ENCODE results near the gene KIAA1755.

KIAA1755 gene

DNA sequence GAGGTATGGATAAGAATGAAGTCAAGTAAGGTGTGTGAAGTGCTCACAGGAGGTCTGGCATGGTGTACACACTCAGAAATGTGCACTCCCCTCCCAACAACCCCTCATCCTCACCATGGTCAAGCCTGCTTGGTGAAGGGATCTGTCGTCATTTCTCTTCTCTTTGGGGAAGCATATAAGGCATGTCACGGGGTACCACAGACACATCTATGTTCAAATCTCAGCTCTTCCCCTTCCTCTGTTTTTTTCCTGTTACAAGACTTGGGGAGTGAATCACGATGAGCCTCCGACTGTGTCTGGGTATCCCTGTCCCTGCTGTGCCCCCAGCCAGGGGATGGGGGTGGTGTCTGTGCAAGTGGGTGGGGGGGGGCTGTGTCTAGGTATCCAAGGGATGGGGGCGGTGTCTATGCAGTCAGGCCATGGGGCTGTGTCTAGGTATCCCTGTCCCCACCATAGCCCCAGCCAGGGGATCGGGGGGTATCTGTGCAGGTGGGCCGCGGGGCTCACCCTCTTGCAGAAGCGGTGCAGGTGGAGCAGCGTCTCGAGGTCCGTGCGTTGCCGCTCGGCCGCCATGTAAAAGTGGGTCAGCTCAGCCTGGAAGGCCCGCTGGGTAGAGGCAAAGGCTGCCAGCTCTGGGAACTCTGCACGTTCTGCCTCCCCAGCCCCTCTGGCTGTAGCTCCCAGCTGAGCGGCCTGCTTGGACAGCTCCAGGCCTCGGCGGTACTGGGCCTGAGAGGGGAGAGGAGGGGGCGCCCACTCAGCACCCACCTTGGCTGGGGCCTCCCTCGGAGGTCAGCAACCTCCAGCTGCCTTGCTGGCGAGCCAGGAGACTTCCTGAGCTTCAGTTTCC is 43.6 kb downstream of the KIAA1755 start:
- in situ Hi-C loops (cut with HindIII; ENCODE audit: low sequenced_read_pairs), result no loop called here
- DNase-seq (ENCODE audit: low read depth, low spot score), result no peak
- no peak overlapping the region for H3K4me3 ChIP-seq (ENCODE audit: low read depth, low read length)
- TF ChIP-seq, protein P1, sequence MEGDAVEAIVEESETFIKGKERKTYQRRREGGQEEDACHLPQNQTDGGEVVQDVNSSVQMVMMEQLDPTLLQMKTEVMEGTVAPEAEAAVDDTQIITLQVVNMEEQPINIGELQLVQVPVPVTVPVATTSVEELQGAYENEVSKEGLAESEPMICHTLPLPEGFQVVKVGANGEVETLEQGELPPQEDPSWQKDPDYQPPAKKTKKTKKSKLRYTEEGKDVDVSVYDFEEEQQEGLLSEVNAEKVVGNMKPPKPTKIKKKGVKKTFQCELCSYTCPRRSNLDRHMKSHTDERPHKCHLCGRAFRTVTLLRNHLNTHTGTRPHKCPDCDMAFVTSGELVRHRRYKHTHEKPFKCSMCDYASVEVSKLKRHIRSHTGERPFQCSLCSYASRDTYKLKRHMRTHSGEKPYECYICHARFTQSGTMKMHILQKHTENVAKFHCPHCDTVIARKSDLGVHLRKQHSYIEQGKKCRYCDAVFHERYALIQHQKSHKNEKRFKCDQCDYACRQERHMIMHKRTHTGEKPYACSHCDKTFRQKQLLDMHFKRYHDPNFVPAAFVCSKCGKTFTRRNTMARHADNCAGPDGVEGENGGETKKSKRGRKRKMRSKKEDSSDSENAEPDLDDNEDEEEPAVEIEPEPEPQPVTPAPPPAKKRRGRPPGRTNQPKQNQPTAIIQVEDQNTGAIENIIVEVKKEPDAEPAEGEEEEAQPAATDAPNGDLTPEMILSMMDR (IDR thresholded peaks at IDR 0.05; ENCODE audit: low read depth, low read length), result no peak

- TF ChIP-seq, protein P1 (IDR thresholded peaks at IDR 0.05; ENCODE audit: low read depth, low read length), result no peak
- in situ Hi-C loops (cut with HindIII; ENCODE audit: low sequenced_read_pairs), result no loop called here
- no peak overlapping the region for H3K4me3 ChIP-seq (ENCODE audit: low read depth, low read length)
- DNase-seq (ENCODE audit: low read depth, low spot score), result no peak
Measured at GRCh38 chr20:38216201-38216600, 44.3 kb downstream of the KIAA1755 start.

DNA sequence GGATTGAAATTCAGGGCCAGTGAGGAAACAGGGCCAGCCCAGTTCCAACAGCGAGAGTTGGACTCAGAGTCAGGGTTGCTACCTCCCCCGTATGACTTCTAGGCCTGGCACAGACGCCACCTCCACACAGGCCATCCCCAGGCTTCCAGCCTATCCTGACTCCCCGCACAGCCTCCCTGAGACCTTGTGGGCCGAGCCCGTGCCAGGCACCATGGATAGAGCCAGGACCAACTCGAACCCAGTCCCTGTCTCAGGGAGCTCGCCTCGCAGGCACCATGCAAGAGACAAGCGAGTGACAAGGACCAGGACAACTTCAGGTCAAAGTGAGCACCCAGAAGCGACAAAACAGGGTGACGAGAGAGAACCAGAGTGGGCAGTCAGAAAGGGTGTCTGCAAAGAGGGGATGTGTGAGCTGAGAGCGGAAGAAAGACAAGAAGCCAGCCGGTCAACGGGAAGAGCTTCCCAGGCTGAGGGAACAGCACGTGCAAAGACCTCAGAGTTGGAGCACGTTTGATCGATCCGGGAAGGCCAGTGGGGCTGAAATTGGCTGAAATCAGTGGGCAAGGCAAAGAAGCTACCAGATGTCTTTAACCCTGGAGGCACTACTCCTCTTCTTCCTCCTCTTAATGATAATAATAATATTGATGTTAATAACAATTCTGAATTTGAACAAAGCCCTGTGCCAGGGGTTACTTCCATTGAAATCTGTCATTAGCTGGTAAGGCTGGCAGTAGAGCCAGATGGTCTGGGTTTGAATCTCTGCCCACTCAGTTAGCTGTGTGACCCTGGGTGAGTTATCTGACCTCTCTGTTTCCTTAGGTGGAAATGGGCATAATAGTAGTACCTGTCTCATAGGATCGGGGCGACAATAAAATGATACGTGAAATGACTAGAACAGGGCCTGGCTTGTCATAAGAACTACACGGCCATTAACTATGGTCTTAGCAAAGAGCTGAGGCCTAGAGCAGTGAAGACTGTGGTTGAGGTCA is 45.0 kb downstream of the KIAA1755 start:
- in situ Hi-C loops (cut with HindIII; ENCODE audit: low sequenced_read_pairs), result no loop called here
- DNase-seq (ENCODE audit: low read depth, low spot score), result no peak
- TF ChIP-seq, protein P1 (IDR thresholded peaks at IDR 0.05; ENCODE audit: low read depth, low read length), result no peak
- no peak overlapping the region for H3K4me3 ChIP-seq (ENCODE audit: low read depth, low read length)

- in situ Hi-C loops (cut with HindIII; ENCODE audit: low sequenced_read_pairs), result no loop called here
- no peak overlapping the region for H3K4me3 ChIP-seq (ENCODE audit: low read depth, low read length)
- no peak for DNase-seq (ENCODE audit: low read depth, low spot score)
- TF ChIP-seq, protein P1 (IDR thresholded peaks at IDR 0.05; ENCODE audit: low read depth, low read length), result peak; percentile 27
Measured at GRCh38 chr20:38214256-38215193, 46.0 kb downstream of the KIAA1755 start.

GRCh38 chr20:38213607-38213940 is 47.0 kb downstream of the KIAA1755 start:
- no peak overlapping the region for H3K4me3 ChIP-seq (ENCODE audit: low read depth, low read length)
- no peak for DNase-seq (ENCODE audit: low read depth, low spot score)
- TF ChIP-seq, protein P1 (IDR thresholded peaks at IDR 0.05; ENCODE audit: low read depth, low read length), result no peak
- in situ Hi-C loops (cut with HindIII; ENCODE audit: low sequenced_read_pairs), result no loop called here

All from astrocyte of the spinal cord (primary cell).